ENCODE data around the gene ATP6V1A.

Gene ATP6V1A

DNA sequence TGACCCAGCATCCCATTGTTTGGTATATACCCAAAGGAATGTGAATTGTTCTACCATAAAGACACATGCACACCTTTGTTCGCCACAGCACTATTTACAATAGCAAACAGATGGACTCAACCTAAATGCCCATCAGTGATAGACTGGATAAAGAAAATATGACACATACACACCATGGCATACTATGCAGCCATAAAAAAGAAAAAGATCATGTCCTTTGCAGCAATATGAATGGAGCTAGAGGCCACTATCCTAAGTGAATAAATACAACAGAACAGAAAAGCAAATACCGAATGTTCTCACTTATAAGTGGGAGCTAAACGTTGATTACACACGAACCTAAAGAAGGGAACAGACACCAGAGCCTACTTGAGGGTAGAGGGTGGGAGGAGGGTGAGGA is 39.0 kb upstream of the ATP6V1A start:
- no peak for DNase-seq (ENCODE audit: low read depth in 1 of 2, low spot score in 1 of 2)
- Histone ChIP-seq H3K27ac (replicated peaks) (no peak overlapping the region), H3K4me3 (replicated peaks; ENCODE audit: insufficient read depth, low read length) (no peak overlapping the region), H3K27me3 (ENCODE audit: insufficient read depth, poor library complexity, severe bottlenecking) (no peaks in the 10 kb centered on the region)
- no peak for TF ChIP-seq SPI1 (IDR thresholded peaks at IDR 0.05; ENCODE audit: borderline replicate concordance, low read depth)
- TF ChIP-seq, protein P1, sequence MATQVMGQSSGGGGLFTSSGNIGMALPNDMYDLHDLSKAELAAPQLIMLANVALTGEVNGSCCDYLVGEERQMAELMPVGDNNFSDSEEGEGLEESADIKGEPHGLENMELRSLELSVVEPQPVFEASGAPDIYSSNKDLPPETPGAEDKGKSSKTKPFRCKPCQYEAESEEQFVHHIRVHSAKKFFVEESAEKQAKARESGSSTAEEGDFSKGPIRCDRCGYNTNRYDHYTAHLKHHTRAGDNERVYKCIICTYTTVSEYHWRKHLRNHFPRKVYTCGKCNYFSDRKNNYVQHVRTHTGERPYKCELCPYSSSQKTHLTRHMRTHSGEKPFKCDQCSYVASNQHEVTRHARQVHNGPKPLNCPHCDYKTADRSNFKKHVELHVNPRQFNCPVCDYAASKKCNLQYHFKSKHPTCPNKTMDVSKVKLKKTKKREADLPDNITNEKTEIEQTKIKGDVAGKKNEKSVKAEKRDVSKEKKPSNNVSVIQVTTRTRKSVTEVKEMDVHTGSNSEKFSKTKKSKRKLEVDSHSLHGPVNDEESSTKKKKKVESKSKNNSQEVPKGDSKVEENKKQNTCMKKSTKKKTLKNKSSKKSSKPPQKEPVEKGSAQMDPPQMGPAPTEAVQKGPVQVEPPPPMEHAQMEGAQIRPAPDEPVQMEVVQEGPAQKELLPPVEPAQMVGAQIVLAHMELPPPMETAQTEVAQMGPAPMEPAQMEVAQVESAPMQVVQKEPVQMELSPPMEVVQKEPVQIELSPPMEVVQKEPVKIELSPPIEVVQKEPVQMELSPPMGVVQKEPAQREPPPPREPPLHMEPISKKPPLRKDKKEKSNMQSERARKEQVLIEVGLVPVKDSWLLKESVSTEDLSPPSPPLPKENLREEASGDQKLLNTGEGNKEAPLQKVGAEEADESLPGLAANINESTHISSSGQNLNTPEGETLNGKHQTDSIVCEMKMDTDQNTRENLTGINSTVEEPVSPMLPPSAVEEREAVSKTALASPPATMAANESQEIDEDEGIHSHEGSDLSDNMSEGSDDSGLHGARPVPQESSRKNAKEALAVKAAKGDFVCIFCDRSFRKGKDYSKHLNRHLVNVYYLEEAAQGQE (IDR thresholded peaks at IDR 0.05; ENCODE audit: insufficient replicate concordance, low read depth), result no peak
- TF ChIP-seq, protein P2, sequence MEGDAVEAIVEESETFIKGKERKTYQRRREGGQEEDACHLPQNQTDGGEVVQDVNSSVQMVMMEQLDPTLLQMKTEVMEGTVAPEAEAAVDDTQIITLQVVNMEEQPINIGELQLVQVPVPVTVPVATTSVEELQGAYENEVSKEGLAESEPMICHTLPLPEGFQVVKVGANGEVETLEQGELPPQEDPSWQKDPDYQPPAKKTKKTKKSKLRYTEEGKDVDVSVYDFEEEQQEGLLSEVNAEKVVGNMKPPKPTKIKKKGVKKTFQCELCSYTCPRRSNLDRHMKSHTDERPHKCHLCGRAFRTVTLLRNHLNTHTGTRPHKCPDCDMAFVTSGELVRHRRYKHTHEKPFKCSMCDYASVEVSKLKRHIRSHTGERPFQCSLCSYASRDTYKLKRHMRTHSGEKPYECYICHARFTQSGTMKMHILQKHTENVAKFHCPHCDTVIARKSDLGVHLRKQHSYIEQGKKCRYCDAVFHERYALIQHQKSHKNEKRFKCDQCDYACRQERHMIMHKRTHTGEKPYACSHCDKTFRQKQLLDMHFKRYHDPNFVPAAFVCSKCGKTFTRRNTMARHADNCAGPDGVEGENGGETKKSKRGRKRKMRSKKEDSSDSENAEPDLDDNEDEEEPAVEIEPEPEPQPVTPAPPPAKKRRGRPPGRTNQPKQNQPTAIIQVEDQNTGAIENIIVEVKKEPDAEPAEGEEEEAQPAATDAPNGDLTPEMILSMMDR (IDR thresholded peaks at IDR 0.05; ENCODE audit: insufficient read depth, low read length), result no peak
- TF ChIP-seq POLR2AphosphoS5 (IDR thresholded peaks at IDR 0.05; ENCODE audit: low read depth), result no peak
- no peak for TF ChIP-seq GABPA (IDR thresholded peaks at IDR 0.05; ENCODE audit: low read depth)

DNA sequence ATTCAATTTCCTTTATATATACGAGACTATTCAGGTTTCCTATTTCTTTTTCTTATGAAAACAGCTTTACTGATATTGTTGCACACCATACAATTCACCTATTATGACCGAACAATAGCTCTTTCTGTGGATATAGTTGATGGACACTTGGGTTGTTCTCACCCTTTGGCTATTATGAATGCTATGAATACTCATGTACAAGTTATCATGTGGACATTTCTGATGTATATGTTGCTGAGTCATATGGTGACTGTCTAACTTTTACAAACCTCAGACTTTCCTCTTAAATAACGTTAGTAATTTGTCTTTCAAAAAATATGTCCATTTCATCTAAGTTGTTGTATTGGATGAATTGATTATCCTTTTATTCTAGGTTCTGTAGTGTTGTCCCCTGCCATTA is 34.7 kb upstream of the ATP6V1A start:
- H3K27ac ChIP-seq (replicated peaks), result no peak overlapping the region
- no peaks in the 10 kb centered on the region for H3K27me3 ChIP-seq (ENCODE audit: insufficient read depth, poor library complexity, severe bottlenecking)
- H3K4me3 ChIP-seq (replicated peaks; ENCODE audit: insufficient read depth, low read length), result no peak overlapping the region
- TF ChIP-seq POLR2AphosphoS5 (IDR thresholded peaks at IDR 0.05; ENCODE audit: low read depth) (no peak), SPI1 (IDR thresholded peaks at IDR 0.05; ENCODE audit: borderline replicate concordance, low read depth) (no peak)
- TF ChIP-seq, protein P2 (IDR thresholded peaks at IDR 0.05; ENCODE audit: insufficient read depth, low read length), result no peak
- TF ChIP-seq, protein P1 (IDR thresholded peaks at IDR 0.05; ENCODE audit: insufficient replicate concordance, low read depth), result no peak
- no peak for DNase-seq (ENCODE audit: low read depth in 1 of 2, low spot score in 1 of 2)

DNA sequence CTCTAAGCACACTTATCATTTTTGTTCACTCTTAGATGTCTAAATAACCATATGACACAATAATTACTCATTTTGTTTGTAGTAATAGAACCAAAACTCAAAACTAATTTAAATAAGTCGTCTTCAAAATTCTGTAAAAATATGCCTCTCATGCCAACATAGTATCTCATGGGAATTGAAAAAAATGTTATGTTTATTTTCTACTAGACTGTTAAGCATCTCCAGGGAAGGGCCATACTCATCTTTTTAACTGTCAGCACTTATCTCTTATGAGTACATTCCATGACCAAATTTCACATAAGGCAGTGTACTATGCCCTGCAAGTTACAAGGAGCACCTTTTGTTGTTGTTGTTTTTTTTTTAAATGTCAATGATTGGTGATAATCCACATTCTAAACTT is 32.1 kb upstream of the ATP6V1A start:
- DNase-seq (ENCODE audit: low read depth in 1 of 2, low spot score in 1 of 2), result no peak
- no peak for TF ChIP-seq SPI1 (IDR thresholded peaks at IDR 0.05; ENCODE audit: borderline replicate concordance, low read depth)
- TF ChIP-seq, protein P2 (IDR thresholded peaks at IDR 0.05; ENCODE audit: insufficient read depth, low read length), result no peak
- TF ChIP-seq, protein P1 (IDR thresholded peaks at IDR 0.05; ENCODE audit: insufficient replicate concordance, low read depth), result no peak
- TF ChIP-seq GABPA (IDR thresholded peaks at IDR 0.05; ENCODE audit: low read depth), result no peak
- no peak for TF ChIP-seq POLR2AphosphoS5 (IDR thresholded peaks at IDR 0.05; ENCODE audit: low read depth)
- H3K27ac ChIP-seq (replicated peaks), result no peak overlapping the region
- no peaks in the 10 kb centered on the region for H3K27me3 ChIP-seq (ENCODE audit: insufficient read depth, poor library complexity, severe bottlenecking)
- H3K4me3 ChIP-seq (replicated peaks; ENCODE audit: insufficient read depth, low read length), result no peak overlapping the region

All from HL-60 (cell line).